Neuronal stem cell (in vitro differentiated cells): ENCODE data around the gene UBL5.

Source experiments
- DNase-seq: peaks from one replicate; pipeline ENCODE4 v3.0.0-alpha.2; 2013; ENCODE audit warnings: low spot score
- H2AFZ ChIP-seq: one replicate; pipeline ENCODE4 v1.6.1; 2013; ENCODE audit warnings: mild to moderate bottlenecking, low read length, inconsistent platforms
- H2AK5ac ChIP-seq: 2 replicates; pipeline ENCODE4 v1.6.1; 2013; ENCODE audit warnings: low read depth, mild to moderate bottlenecking, inconsistent platforms, low read length, moderate library complexity, mixed read lengths
- H2BK120ac ChIP-seq: 2 replicates; pipeline ENCODE4 v1.6.1; 2013; ENCODE audit warnings: low read depth, mild to moderate bottlenecking, inconsistent platforms, low read length, moderate library complexity, mixed read lengths
- H2BK12ac ChIP-seq: one replicate; pipeline ENCODE4 v1.6.1; 2013; ENCODE audit warnings: low read length, inconsistent platforms
- H2BK15ac ChIP-seq: 2 replicates; pipeline ENCODE4 v1.6.1; 2013; ENCODE audit warnings: mild to moderate bottlenecking, low read length, inconsistent platforms, mixed read lengths
- H2BK5ac ChIP-seq: one replicate; pipeline ENCODE4 v1.6.1; 2013; ENCODE audit warnings: inconsistent platforms, mild to moderate bottlenecking, low read length, moderate library complexity
- H3K14ac ChIP-seq: one replicate; pipeline ENCODE4 v1.6.1; 2013; ENCODE audit warnings: low read length, inconsistent platforms
- H3K18ac ChIP-seq: 2 replicates; pipeline ENCODE4 v1.6.1; 2013; ENCODE audit warnings: low read length, inconsistent platforms
- H3K23ac ChIP-seq: 2 replicates; pipeline ENCODE4 v1.6.1; 2013; ENCODE audit warnings: low read depth, mild to moderate bottlenecking, mixed read lengths, low read length, inconsistent platforms; ENCODE audit not compliant: poor library complexity
- H3K27ac ChIP-seq: replicated peaks from 3 replicates; pipeline ENCODE4 v1.5.1; 2013; ENCODE audit warnings: low read length, inconsistent platforms
- H3K27me3 ChIP-seq, 3 experiments: 2 replicates each; pipeline ENCODE4 v1.6.1; 2013; ENCODE audit warnings: low read length in 3 of 3, mild to moderate bottlenecking in 2 of 3, inconsistent platforms in 1 of 3, low read depth in 1 of 3, mixed read lengths in 1 of 3, moderate library complexity in 1 of 3; ENCODE audit not compliant: control insufficient read depth in 3 of 3, insufficient read depth in 3 of 3
- H3K36me3 ChIP-seq, 2 donors: replicated peaks in 1 of 2; 2 replicates each; pipeline ENCODE4 v1.6.1; 2013; ENCODE audit warnings: low read length in 2 of 2; ENCODE audit not compliant: control insufficient read depth in 2 of 2, insufficient read depth in 2 of 2
- H3K4ac ChIP-seq: 2 replicates; pipeline ENCODE4 v1.6.1; 2013; ENCODE audit warnings: inconsistent platforms, mild to moderate bottlenecking, low read length, moderate library complexity
- H3K4me1 ChIP-seq, 2 donors: 1 replicate in 1 of 2; 2 replicates in 1 of 2; pipeline ENCODE4 v1.6.1; 2013; ENCODE audit warnings: low read length in 2 of 2, low read depth in 1 of 2; ENCODE audit not compliant: control insufficient read depth in 2 of 2, insufficient read depth in 1 of 2
- H3K4me2 ChIP-seq: one replicate; pipeline ENCODE4 v1.6.1; 2013; ENCODE audit warnings: mild to moderate bottlenecking, low read length, inconsistent platforms; ENCODE audit not compliant: insufficient read depth, poor library complexity, severe bottlenecking
- H3K4me3 ChIP-seq, 2 donors: 2 replicates each; pipeline ENCODE4 v1.5.1; 2013; ENCODE audit warnings: low read length in 2 of 2, mild to moderate bottlenecking in 2 of 2, inconsistent platforms in 1 of 2, moderate library complexity in 1 of 2
- H3K79me1 ChIP-seq: one replicate; pipeline ENCODE4 v1.6.1; 2013; ENCODE audit warnings: low read depth, mild to moderate bottlenecking, inconsistent platforms, low read length, moderate library complexity
- H3K9ac ChIP-seq: one replicate; pipeline ENCODE4 v1.6.1; 2013; ENCODE audit warnings: mild to moderate bottlenecking, low read depth, low read length, inconsistent platforms; ENCODE audit not compliant: poor library complexity
- H3K9me3 ChIP-seq, 2 donors: replicated peaks in 1 of 2; 2 replicates each; pipeline versions ENCODE3 to v1.6.1; 2013; ENCODE audit warnings: low read length in 2 of 2, mild to moderate bottlenecking in 2 of 2, inconsistent platforms in 1 of 2, low read depth in 1 of 2, mixed read lengths in 1 of 2, moderate library complexity in 1 of 2; ENCODE audit not compliant: control insufficient read depth in 2 of 2, insufficient read depth in 1 of 2
- H4K8ac ChIP-seq: one replicate; pipeline ENCODE4 v1.6.1; 2013; ENCODE audit warnings: low read depth, mild to moderate bottlenecking, inconsistent platforms, low read length, moderate library complexity
- H4K91ac ChIP-seq: one replicate; pipeline ENCODE4 v1.6.1; 2013; ENCODE audit warnings: low read length, low read depth, mild to moderate bottlenecking, inconsistent platforms; ENCODE audit not compliant: poor library complexity
- WGBS, 2 donors: extraction: QIAGEN DNeasy Blood & Tissue Kit; methylation state at CpG; one replicate each; pipeline ENCODE4 v1.1.7; 2013; ENCODE audit warnings: missing lambda C conversion rate in 2 of 2, mixed read lengths in 1 of 2; ENCODE audit not compliant: insufficient read length in 2 of 2, insufficient replicate concordance in 1 of 2; ENCODE audit errors: extremely low coverage in 2 of 2; 5-methylcytosine and 5-hydroxymethylcytosine counted together

Gene UBL5

DNA sequence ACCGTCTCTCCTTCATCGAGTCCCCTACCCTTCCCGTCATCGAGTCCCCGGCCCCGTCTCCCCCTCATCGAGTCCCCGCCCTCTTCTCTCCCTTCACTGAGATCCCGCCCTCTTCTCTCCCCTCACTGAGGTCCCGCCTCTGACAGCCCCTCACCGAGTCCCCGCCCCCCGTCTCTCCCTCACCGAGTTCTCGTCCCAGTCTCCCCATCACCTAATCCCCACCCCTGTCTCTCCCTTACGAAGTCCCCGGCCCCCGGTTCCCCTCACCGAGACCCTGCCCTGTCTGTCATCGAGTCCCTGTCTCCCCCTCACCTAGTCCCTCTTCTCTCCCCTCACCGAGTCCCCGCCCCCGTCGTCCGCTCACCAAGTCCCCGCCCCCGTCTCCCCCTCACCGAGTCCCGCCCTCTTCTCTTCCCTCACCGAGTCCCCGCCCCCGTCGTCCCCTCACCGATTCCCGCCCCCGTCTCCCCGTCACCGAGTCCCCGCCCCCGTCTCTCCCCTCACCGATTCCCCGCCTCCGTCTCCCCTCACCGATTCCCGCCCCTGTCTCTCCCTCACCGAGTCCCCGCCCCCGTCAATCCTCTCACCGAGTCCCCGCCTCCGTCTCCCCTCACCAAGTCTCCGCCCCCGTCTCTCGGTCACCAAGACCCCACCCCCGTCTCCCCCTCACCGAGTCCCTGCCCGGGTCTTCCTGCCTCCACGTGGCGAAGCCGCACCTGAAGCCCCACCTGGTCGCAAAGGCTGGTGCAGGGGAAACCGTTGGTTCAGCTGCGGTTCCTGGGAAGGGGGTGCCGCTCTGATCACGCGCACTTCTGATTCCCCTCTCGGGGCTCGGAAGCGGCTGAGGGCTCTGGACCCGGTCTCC lies 35.3 kb upstream of the UBL5 start:
- no peaks in the 10 kb centered on the region for H3K36me3 ChIP-seq
- peak overlapping the region; percentile 88 for H3K4me2 ChIP-seq
- H2BK12ac ChIP-seq: no peak overlapping the region
- no peak overlapping the region for H2BK120ac ChIP-seq
- no peak overlapping the region for H2AK5ac ChIP-seq
- H4K91ac ChIP-seq: no peak overlapping the region
- H3K27me3 ChIP-seq: no peaks in the 10 kb centered on the region
- H3K27ac ChIP-seq: peak overlapping the region; percentile 70
- peak overlapping the region; percentile 54 for H2BK5ac ChIP-seq
- peak overlapping the region; percentile 99 for H2AFZ ChIP-seq
- H4K8ac ChIP-seq: no peak overlapping the region
- H3K14ac ChIP-seq: no peak overlapping the region
- H3K4ac ChIP-seq: no peak overlapping the region
- peaks cover 0 to 5% of the 10 kb centered on the region in 2 donors for H3K4me1 ChIP-seq
- no peaks in the 10 kb centered on the region for H3K9me3 ChIP-seq
- peak overlapping the region; percentile 73 to 97 for H3K4me3 ChIP-seq
- no peaks in the 10 kb centered on the region for H3K79me1 ChIP-seq
- H2BK15ac ChIP-seq: no peak overlapping the region
- H3K9ac ChIP-seq: peak overlapping the region; percentile 79
- WGBS, 2 donors: no CpG with 5 or more reads among the region's 70 CpGs
- H3K18ac ChIP-seq: peak overlapping the region; percentile 87
- peak; percentile 96 for DNase-seq
- H3K23ac ChIP-seq: peak overlapping the region; percentile 5

GRCh38 chr19:9793071-9793591 lies 34.6 kb upstream of the UBL5 start:
- Histone ChIP-seq H2BK15ac (no peak overlapping the region), H2BK12ac (no peak overlapping the region), H3K4me1 (peaks cover 0 to 5% of the 10 kb centered on the region in 2 donors), H2BK5ac (peak overlapping the region; percentile 54), H4K8ac (no peak overlapping the region), H3K18ac (peak overlapping the region; percentile 61), H2BK120ac (no peak overlapping the region), H3K9me3 (no peaks in the 10 kb centered on the region), H3K23ac (peak overlapping the region; percentile 5), H2AK5ac (no peak overlapping the region), H3K27me3 (no peaks in the 10 kb centered on the region), H3K27ac (peak overlapping the region; percentile 40), H4K91ac (no peak overlapping the region), H3K36me3 (no peaks in the 10 kb centered on the region), H3K4me2 (peak overlapping the region; percentile 88), H3K14ac (no peak overlapping the region), H3K79me1 (no peaks in the 10 kb centered on the region), H2AFZ (peak overlapping the region; percentile 99), H3K4ac (no peak overlapping the region), H3K9ac (peak overlapping the region; percentile 79), H3K4me3 (peak overlapping the region; percentile 73 to 97)
- WGBS, 2 donors: no CpG with 5 or more reads among the region's 36 CpGs
- no peak for DNase-seq

DNA sequence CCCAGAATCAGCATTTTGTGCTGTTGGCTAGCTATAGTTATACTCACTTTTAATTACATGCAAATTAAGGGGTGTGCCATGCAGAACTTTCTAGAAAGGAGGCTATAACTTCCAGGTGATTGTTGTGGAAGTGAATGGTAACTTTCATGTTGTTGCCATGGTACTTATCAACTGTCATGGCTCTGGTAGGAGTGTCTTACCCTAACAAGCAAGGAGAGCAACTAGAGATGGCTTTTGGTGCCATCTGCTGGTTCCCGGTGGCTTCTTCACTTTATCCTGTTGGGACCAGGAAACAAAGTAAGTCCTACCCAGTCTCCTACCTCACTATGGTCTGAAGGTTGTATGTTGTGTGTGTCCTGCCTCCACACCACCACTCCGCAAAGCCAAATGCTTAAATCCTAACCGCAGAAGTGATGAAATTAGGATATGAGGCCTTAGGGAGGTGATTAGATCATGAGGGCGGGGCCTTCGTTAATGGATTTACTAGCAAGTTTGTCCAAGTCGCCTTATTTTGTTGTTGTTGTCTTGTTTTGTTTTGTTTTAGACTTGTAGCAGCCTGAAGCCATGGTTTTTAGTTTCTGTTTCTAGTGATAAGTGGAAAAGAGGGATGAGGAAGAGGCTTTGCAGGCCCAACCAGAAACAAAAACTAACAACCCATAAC lies 31.5 kb upstream of the UBL5 start:
- no peak overlapping the region for H2BK12ac ChIP-seq
- H3K9me3 ChIP-seq: no peaks in the 10 kb centered on the region
- H4K8ac ChIP-seq: no peak overlapping the region
- no peaks in the 10 kb centered on the region for H3K4me1 ChIP-seq
- H3K14ac ChIP-seq: no peak overlapping the region
- no peaks in the 10 kb centered on the region for H3K36me3 ChIP-seq
- H3K27me3 ChIP-seq: no peaks in the 10 kb centered on the region
- peak overlapping the region; percentile 26 for H2AFZ ChIP-seq
- no peak overlapping the region for H3K4me3 ChIP-seq
- H3K23ac ChIP-seq: no peak overlapping the region
- no peak overlapping the region for H3K9ac ChIP-seq
- no peak overlapping the region for H2BK5ac ChIP-seq
- H4K91ac ChIP-seq: no peak overlapping the region
- DNase-seq: peak; percentile 83
- WGBS, 2 donors: no CpG with 5 or more reads among the region's 6 CpGs
- H2AK5ac ChIP-seq: no peak overlapping the region
- no peak overlapping the region for H2BK15ac ChIP-seq
- H3K4me2 ChIP-seq: no peak overlapping the region
- no peak overlapping the region for H3K27ac ChIP-seq
- no peak overlapping the region for H3K18ac ChIP-seq
- H2BK120ac ChIP-seq: no peak overlapping the region
- no peaks in the 10 kb centered on the region for H3K79me1 ChIP-seq
- no peak overlapping the region for H3K4ac ChIP-seq

- no peak for DNase-seq
- no peaks in the 10 kb centered on the region for H3K4me1 ChIP-seq
- no peak overlapping the region for H2BK12ac ChIP-seq
- H3K9me3 ChIP-seq: no peaks in the 10 kb centered on the region
- no peaks in the 10 kb centered on the region for H3K27me3 ChIP-seq
- no peak overlapping the region for H2BK120ac ChIP-seq
- H3K18ac ChIP-seq: no peak overlapping the region
- no peak overlapping the region for H3K4ac ChIP-seq
- no peak overlapping the region for H3K4me2 ChIP-seq
- H3K79me1 ChIP-seq: no peaks in the 10 kb centered on the region
- no peak overlapping the region for H3K4me3 ChIP-seq
- H2AK5ac ChIP-seq: no peak overlapping the region
- no peak overlapping the region for H4K8ac ChIP-seq
- no CpG with 5 or more reads among the region's 5 CpGs for WGBS, 2 donors
- H3K36me3 ChIP-seq: no peaks in the 10 kb centered on the region
- no peak overlapping the region for H4K91ac ChIP-seq
- H3K9ac ChIP-seq: no peak overlapping the region
- no peak overlapping the region for H3K23ac ChIP-seq
- no peak overlapping the region for H2BK15ac ChIP-seq
- no peak overlapping the region for H2AFZ ChIP-seq
- no peak overlapping the region for H3K14ac ChIP-seq
- H2BK5ac ChIP-seq: no peak overlapping the region
- H3K27ac ChIP-seq: no peak overlapping the region
Observed at GRCh38 chr19:9797871-9798270, 29.8 kb upstream of the UBL5 start.
